ENCODE measurements around the gene GGT6.

Gene GGT6

GRCh38 chr17:4599505-4600281 is 39.3 kb upstream of the GGT6 start:
- DNase-seq (ENCODE audit: low read depth in 1 of 2, low spot score in 1 of 2): no peak

GRCh38 chr17:4598776-4599504 is 38.6 kb upstream of the GGT6 start:
- Histone ChIP-seq H3K27ac (replicated peaks) (no peak overlapping the region), H3K27me3 (ENCODE audit: insufficient read depth, poor library complexity, severe bottlenecking) (peaks cover 3% of the 10 kb centered on the region), H3K4me3 (replicated peaks; ENCODE audit: insufficient read depth, low read length) (no peak overlapping the region)
- no peak for DNase-seq (ENCODE audit: low read depth in 1 of 2, low spot score in 1 of 2)
- TF ChIP-seq REST (IDR thresholded peaks at IDR 0.05; ENCODE audit: insufficient replicate concordance, low read depth): no peak
- TF ChIP-seq POLR2AphosphoS5 (IDR thresholded peaks at IDR 0.05; ENCODE audit: low read depth): no peak
- TF ChIP-seq CTCF (IDR thresholded peaks at IDR 0.05; ENCODE audit: insufficient read depth, low read length): no peak
- no peak for TF ChIP-seq GABPA (IDR thresholded peaks at IDR 0.05; ENCODE audit: low read depth)
- TF ChIP-seq SPI1 (IDR thresholded peaks at IDR 0.05; ENCODE audit: borderline replicate concordance, low read depth): no peak

More at GRCh38 chr17:4599505-4600281, 39.3 kb upstream of the GGT6 start:
- no peak for TF ChIP-seq CTCF (IDR thresholded peaks at IDR 0.05; ENCODE audit: insufficient read depth, low read length)
- TF ChIP-seq SPI1 (IDR thresholded peaks at IDR 0.05; ENCODE audit: borderline replicate concordance, low read depth): no peak
- no peak for TF ChIP-seq POLR2AphosphoS5 (IDR thresholded peaks at IDR 0.05; ENCODE audit: low read depth)
- TF ChIP-seq REST (IDR thresholded peaks at IDR 0.05; ENCODE audit: insufficient replicate concordance, low read depth): no peak
- TF ChIP-seq GABPA (IDR thresholded peaks at IDR 0.05; ENCODE audit: low read depth): no peak
- Histone ChIP-seq H3K4me3 (replicated peaks; ENCODE audit: insufficient read depth, low read length) (no peak overlapping the region), H3K27me3 (ENCODE audit: insufficient read depth, poor library complexity, severe bottlenecking) (peaks cover 3% of the 10 kb centered on the region), H3K27ac (replicated peaks) (no peak overlapping the region)

GRCh38 chr17:4597975-4598374 is 37.6 kb upstream of the GGT6 start:
- no peak for TF ChIP-seq SPI1 (IDR thresholded peaks at IDR 0.05; ENCODE audit: borderline replicate concordance, low read depth)
- no peak overlapping the region for H3K4me3 ChIP-seq (replicated peaks; ENCODE audit: insufficient read depth, low read length)
- no peak for DNase-seq (ENCODE audit: low read depth in 1 of 2, low spot score in 1 of 2)
- H3K27me3 ChIP-seq (ENCODE audit: insufficient read depth, poor library complexity, severe bottlenecking): no peaks in the 10 kb centered on the region
- H3K27ac ChIP-seq (replicated peaks): no peak overlapping the region

- Histone ChIP-seq H3K27ac (replicated peaks) (no peak overlapping the region), H3K4me3 (replicated peaks; ENCODE audit: insufficient read depth, low read length) (no peak overlapping the region), H3K27me3 (ENCODE audit: insufficient read depth, poor library complexity, severe bottlenecking) (no peaks in the 10 kb centered on the region)
- DNase-seq (ENCODE audit: low read depth in 1 of 2, low spot score in 1 of 2): no peak
- TF ChIP-seq CTCF (IDR thresholded peaks at IDR 0.05; ENCODE audit: insufficient read depth, low read length) (no peak), POLR2AphosphoS5 (IDR thresholded peaks at IDR 0.05; ENCODE audit: low read depth) (no peak), REST (IDR thresholded peaks at IDR 0.05; ENCODE audit: insufficient replicate concordance, low read depth) (no peak), SPI1 (IDR thresholded peaks at IDR 0.05; ENCODE audit: borderline replicate concordance, low read depth) (no peak), GABPA (IDR thresholded peaks at IDR 0.05; ENCODE audit: low read depth) (no peak)
These were observed 36.4 kb upstream of the GGT6 start for GRCh38 chr17:4596636-4597380.

Measured in HL-60 (cell line).